Measurements from ENCODE around the gene KRT84. TPM values are rescaled to one million over a fixed set of nuclear protein-coding genes. Genes with fewer than 3 reads are reported as not detected.

Gene KRT84
- polyA plus RNA-seq, 4 donors, result not detected

GRCh38 chr12:52363111-52363679 lies 22.3 kb downstream of the KRT84 start:
- no peak for DNase-seq (ENCODE audit: low read depth in 4 of 4, low spot score in 3 of 4)

- DNase-seq (ENCODE audit: low read depth in 4 of 4, low spot score in 3 of 4), result no peak
Observed at GRCh38 chr12:52362118-52362726, 23.2 kb downstream of the KRT84 start.

- DNase-seq (ENCODE audit: low read depth in 4 of 4, low spot score in 3 of 4), result no peak
Observed at GRCh38 chr12:52361553-52361952, 23.9 kb downstream of the KRT84 start.

GRCh38 chr12:52360663-52361271 lies 24.7 kb downstream of the KRT84 start:
- DNase-seq (ENCODE audit: low read depth in 4 of 4, low spot score in 3 of 4), result no peak

GRCh38 chr12:52360106-52360662 lies 25.3 kb downstream of the KRT84 start:
- DNase-seq (ENCODE audit: low read depth in 4 of 4, low spot score in 3 of 4), result no peak

GRCh38 chr12:52359621-52360061 lies 25.8 kb downstream of the KRT84 start:
- DNase-seq (ENCODE audit: low read depth in 4 of 4, low spot score in 3 of 4), result no peak

- DNase-seq (ENCODE audit: low read depth in 4 of 4, low spot score in 3 of 4), result no peak
Observed at GRCh38 chr12:52358575-52359350, 26.7 kb downstream of the KRT84 start.

GRCh38 chr12:52356762-52357580 lies 28.5 kb downstream of the KRT84 start:
- no peak for DNase-seq (ENCODE audit: low read depth in 4 of 4, low spot score in 3 of 4)

- no peak for DNase-seq (ENCODE audit: low read depth in 4 of 4, low spot score in 3 of 4)
Observed at GRCh38 chr12:52356031-52356761, 29.3 kb downstream of the KRT84 start.

GRCh38 chr12:52355176-52355575 lies 30.3 kb downstream of the KRT84 start:
- no peak for DNase-seq (ENCODE audit: low read depth in 4 of 4, low spot score in 3 of 4)

- DNase-seq (ENCODE audit: low read depth in 4 of 4, low spot score in 3 of 4), result no peak
Observed at GRCh38 chr12:52354200-52354599, 31.3 kb downstream of the KRT84 start.

- no peak for DNase-seq (ENCODE audit: low read depth in 4 of 4, low spot score in 3 of 4)
Observed at GRCh38 chr12:52353766-52354165, 31.7 kb downstream of the KRT84 start.

- DNase-seq (ENCODE audit: low read depth in 4 of 4, low spot score in 3 of 4), result no peak
Observed at GRCh38 chr12:52352951-52353350, 32.5 kb downstream of the KRT84 start.

GRCh38 chr12:52351196-52352059 lies 34.0 kb downstream of the KRT84 start:
- no peak for DNase-seq (ENCODE audit: low read depth in 4 of 4, low spot score in 3 of 4)

GRCh38 chr12:52350786-52351185 lies 34.7 kb downstream of the KRT84 start:
- DNase-seq (ENCODE audit: low read depth in 4 of 4, low spot score in 3 of 4), result no peak

- DNase-seq (ENCODE audit: low read depth in 4 of 4, low spot score in 3 of 4), result no peak
Observed at GRCh38 chr12:52350021-52350620, 35.3 kb downstream of the KRT84 start.

GRCh38 chr12:52349196-52349595 lies 36.3 kb downstream of the KRT84 start:
- DNase-seq (ENCODE audit: low read depth in 4 of 4, low spot score in 3 of 4), result no peak
